HG03103 (cell line): ENCODE results near the gene MAP3K15.

Experiments
- ATAC-seq: cut with Tn5 transposase; IDR thresholded peaks from one replicate; pipeline ENCODE4 v1.9.1; 2021; ENCODE audit warnings: low read depth; ENCODE audit not compliant: unreplicated experiment

The MAP3K15 gene

GRCh38 chrX:19350941-19351384 lies 164.3 kb downstream of the MAP3K15 start:
- peak; percentile 85 for ATAC-seq

GRCh38 chrX:19349264-19349663 lies 166.0 kb downstream of the MAP3K15 start:
- no peak for ATAC-seq

GRCh38 chrX:19347916-19348315 lies 167.4 kb downstream of the MAP3K15 start:
- ATAC-seq: no peak

- no peak for ATAC-seq
Measured at GRCh38 chrX:19344661-19345060, 170.6 kb downstream of the MAP3K15 start.

GRCh38 chrX:19343535-19344408 lies 171.5 kb downstream of the MAP3K15 start, which contains the start of gene PDHA1:
Gene PDHA1 (plus strand): TSS chrX:19343927. CDS start chrX:19344038, 111 bp downstream.
- ATAC-seq: peak; percentile 97

- no peak for ATAC-seq
Measured at GRCh38 chrX:19343085-19343534, 172.2 kb downstream of the MAP3K15 start.

- no peak for ATAC-seq
Measured at GRCh38 chrX:19342331-19342906, 172.9 kb downstream of the MAP3K15 start.

- ATAC-seq: no peak
Measured at GRCh38 chrX:19334945-19335626, 180.2 kb downstream of the MAP3K15 start.

GRCh38 chrX:19332983-19333382 lies 182.3 kb downstream of the MAP3K15 start:
- no peak for ATAC-seq

GRCh38 chrX:19331831-19332230 lies 183.5 kb downstream of the MAP3K15 start:
- ATAC-seq: no peak

- ATAC-seq: no peak
Measured at GRCh38 chrX:19326567-19326966, 188.7 kb downstream of the MAP3K15 start.
